HG03045 (cell line): ENCODE results near the gene JCAD.

Source experiments
- ATAC-seq: cut with Tn5 transposase; IDR thresholded peaks from one replicate; pipeline ENCODE4 v1.9.1; 2021; ENCODE audit warnings: mild to moderate bottlenecking, moderate library complexity; ENCODE audit not compliant: unreplicated experiment

The JCAD gene

DNA sequence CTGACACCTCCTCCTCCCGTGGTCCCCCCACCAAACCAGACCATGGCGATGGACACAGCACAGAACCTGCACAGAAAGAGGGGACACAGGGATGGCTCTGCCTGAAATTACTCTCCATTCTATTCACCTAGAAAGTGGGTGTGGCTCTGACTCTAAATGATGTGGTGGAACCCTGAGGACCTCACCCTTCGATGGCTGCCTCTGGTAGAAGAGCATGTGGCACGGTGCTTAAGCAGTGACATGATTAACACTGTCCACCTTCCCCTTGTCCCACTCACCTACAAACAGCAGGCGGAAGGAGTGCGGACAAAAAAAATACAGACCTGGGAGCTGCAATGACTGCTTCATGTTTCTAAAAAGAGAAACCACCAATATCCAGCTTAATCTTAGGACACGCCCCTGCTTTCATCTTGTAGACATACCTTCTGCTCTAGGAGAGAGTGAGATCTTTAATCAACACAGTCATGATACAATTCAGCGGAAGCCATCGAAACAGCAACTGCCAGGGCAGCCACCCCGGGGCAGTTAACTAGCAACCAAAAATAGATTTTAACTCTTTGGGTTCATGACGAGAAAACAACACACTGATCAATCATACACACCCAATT lies 11.4 kb downstream of the JCAD start:
- no peak for ATAC-seq

DNA sequence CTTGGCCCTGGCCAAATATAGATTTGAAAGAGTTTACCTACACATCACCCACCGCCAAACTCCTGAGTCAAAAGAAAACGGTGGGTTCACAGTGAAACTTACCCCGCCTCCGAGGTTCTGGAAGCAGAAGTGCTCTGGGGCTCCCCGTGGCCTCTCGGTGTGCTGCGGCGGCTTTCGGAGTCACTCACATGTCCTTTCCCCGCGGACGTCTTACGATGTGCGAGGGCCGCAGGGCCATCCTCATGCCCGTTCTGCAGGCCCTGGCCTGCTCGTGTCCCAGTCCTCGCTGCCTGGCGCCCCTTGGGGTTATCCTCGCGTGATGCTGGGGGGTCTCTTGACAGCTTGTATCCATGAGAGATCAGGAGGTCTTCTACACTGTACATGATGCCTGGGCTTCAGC lies 12.0 kb downstream of the JCAD start:
- no peak for ATAC-seq

DNA sequence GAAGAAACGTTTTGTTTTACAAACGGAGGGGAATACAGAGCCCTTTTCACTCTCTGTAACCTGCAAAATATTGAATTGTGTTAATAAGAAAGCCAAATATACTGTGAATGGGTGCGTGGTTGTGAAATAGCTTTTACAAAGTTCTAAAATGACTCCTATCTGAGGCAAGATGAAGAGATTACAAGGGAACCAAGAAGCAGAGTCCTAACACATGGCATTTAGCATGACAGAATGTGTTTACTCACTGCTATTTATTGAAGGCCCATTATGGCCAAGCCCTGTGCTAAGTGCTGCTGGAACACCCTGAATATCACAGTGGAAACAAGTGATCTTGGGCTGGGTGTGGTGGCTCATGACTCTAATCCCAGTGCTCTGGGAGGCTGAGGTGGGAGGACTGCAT lies 12.9 kb downstream of the JCAD start:
- no peak for ATAC-seq

DNA sequence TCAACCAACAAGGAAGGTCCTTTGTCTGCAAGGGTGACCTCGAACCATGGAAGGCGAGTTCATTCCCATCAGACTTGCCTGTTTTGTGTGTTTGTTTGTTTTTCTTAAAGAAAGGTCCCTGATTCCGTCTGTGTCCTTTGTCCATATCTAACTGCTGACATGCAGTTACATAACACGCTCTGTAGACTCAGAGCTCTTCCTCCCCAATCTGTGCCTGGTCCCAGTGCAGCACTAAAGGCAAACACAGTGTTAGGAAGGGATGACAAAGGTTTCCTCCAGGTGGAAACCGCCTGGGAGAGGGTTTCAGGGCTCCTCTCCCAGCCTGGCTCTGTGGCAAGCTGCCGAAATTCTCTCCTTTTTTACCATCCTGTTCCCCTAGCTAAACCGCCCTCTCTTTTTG lies 13.4 kb downstream of the JCAD start:
- ATAC-seq = no peak

DNA sequence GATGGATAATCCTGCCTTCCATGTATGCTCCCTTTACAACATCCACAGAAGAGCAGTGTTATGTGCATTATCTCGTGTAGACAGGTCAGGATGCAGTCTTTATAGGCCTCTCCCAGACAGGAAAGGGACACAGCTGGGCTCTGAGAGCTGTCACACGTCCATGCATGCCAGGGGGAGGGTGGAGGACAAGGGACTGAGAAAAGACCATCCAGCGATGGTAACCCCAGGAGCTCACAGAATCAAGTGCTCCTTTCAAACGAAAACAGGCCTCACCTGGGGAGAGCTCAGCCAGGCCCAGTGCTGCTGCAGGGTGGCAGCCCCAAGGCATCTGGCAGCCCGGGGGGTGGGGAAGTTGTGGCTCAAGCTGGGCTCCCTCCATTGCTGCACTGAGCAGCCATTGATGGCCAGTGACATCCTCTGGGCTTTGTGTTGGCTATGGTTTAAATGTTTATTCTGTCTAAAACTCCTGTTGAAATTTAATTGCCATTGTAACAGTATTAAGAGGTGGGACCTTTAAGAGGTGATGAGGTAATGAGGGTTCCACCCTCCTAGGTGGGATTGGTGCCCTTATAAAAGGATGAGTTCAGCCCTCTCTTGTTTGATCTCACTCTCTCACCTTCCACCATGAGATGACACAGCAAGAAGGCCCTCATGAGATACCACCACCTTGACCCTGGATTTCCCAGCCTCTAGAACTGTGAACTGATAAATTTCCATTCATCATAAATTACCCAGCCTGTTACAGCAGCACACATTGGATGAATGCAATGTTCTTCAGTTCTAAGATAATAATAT lies 15.7 kb downstream of the JCAD start:
- ATAC-seq = no peak

DNA sequence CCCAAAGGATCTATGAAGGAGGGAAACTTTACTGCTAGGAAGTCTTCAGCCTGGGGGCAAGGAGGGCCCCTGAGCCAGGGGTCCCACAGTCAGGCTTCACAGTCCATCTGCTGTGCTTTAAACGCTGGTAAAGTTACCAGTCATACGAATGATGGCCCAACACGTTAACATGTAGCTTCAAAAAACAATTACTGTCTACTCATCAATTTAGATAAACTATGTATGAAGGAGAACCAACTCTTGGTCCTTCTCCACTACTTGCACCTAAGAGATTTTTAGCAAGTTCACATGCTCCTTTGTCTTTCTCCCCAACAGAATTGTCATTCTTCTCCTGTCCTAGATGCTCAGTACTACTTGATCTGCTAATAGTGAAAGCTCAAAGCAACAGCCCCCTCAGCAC lies 16.6 kb downstream of the JCAD start:
- no peak for ATAC-seq

DNA sequence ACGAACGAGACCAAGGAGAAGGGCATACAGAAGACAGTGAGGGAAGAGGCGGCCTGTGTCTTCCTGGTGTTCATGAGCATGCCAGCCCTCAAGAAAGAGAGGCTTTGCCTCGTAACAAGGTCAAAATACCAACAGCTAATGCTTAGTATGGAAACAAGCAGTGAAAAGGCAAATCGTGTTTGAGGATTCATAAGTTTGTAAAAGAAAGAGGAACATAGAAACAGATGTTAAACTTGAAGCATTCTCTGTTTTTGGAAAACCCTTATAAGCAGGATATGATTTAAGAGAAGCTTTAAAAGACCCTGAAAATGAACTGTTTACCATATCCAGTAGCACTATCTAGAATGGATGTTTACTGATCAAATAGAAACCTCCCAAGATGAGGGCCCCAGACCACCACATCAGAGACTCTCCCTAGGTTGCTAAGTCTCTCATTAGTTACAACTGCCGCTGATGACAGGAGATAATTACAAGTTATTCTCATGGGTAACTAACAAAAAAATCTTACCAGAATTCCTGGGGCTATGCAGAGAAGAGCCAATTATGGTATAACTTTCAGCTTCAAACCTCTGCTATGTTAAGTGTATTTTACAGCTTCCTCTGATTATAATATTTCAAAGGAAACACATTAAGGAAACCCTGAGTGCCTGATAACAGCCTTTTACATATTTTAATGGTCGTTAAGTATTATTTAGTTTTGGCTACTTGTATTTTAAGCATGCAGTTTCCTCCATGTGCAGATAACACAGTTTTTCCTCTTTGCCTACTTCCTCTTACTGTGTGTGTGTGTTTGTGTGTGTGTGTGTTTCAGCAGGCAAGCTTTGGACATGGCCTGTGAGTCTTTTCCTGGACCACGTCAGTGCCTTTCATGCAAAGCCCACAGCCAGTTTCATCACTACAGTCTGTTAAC lies 17.9 kb downstream of the JCAD start:
- ATAC-seq = no peak

DNA sequence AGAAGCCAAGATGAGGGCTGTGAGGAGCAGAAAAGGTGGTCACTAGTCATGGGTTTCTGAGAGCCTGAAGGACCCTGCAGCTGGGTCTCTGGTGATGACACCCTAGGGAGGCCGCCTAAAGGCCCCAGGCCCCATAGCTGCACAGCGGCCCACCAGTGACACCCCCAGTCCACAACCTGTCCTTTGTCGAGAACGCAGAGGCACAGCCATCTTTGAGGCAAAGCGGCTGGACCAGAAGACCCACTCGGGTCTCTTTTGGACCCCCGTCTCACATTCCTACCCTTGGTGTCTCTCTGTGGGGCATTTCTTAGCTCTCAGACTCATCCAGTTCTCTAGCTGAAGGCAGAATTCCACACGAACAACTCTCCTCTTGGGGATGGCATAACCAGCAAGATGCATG lies 18.8 kb downstream of the JCAD start:
- no peak for ATAC-seq

DNA sequence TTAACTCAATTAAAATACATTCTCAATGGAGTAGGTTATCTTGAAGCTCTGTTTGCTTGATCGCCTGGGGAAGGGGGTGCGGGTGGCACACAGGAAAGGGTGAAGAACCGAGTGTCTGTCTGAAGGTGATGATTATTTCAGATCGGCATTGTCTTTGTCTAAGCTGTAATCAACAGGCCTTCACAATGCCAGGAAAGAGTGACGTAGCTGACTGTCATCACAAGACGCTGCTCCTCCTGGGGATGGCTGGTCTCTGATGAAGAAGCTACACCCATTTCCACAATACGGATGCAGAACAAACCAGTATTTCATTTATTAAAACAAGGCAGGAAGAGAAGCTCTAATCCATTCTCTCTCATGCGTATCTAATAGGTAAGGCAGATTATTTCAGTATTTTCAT lies 19.4 kb downstream of the JCAD start:
- ATAC-seq = no peak

DNA sequence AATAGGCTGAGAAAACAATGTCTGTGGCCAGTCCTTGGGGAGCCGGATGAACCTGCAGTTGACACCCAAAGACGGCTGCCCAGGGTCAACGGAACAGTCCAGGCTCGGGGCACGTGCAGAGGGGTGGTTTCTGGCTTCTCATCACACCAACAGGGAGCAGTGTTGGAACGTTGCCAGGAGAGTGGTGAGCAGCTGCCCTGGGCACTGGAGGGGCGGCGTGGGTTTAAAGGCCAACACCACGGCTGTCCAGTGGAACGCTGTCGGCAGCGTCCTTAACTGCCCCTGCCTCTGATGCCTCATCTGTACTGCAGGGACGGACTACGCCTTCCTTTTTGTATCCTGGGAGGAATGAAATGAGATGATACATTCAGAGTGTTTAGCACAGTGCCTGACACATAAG lies 19.8 kb downstream of the JCAD start:
- ATAC-seq = no peak

DNA sequence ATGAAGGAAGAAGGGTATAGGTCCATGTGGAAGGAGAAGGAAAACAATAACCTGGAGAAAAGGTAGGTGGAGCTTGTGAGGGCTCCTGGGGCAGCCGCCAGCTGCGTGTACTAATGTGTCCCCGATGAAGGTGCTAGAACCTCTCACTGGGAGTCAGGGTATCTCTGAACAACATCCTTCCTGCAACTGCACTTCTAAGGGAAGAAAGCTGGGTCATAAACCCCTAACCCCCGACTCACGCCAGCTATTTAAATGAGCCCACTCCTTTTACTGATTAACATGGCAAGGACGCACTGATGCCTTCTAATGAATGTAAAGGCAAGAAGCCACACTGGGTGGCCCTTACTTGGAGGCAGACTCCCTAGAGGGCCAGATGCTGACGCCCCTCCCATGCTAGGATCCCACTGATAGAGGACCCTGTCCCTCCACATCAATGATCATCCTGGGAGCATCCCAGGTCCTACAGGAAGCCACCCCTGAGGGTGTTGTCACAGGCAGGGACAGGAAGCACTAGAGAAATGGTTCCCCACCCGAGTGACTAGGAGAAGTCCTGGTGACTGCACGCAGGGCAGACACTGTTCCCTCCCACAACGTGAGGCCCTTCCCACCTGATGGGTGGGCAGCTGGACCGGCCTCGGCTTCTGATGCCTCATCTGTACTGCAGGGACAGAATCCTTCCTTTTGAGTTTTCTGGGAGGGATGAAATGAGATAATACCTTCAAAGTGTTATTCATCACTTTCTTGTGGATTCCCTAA lies 20.4 kb downstream of the JCAD start:
- ATAC-seq = no peak

DNA sequence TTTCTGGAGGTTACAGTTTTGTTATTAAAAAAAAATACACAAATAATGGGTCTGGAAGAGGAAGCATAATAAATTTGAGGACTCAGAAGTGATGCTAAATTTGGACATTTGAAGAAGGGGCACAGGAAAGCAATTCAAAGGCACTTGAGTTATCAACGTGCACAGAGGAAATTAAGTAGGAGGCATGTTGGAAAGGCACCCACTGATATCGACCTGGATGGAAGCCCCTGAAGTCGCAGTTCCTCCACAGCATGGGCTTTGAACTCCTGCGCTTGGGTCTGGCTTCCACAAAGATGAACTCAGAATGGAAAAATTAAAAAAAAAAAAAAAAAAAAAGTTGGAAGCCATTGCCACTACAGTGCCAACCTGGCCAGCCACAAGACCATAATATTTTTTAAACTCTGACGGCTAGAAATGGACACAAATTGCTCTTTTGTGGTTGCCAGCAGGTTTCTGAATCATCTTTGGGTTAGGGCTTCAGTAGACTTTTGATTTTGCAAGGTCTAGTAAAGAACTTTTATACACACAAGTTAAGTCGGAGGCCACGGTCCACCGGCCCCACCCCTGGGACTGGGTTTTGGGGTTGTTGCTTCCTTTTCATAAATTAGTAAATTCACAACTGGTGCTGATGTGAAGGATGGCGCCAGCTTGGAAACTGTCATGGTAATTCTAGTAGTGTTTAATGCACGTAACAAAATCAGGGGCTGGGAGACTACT lies 21.6 kb downstream of the JCAD start:
- no peak for ATAC-seq

DNA sequence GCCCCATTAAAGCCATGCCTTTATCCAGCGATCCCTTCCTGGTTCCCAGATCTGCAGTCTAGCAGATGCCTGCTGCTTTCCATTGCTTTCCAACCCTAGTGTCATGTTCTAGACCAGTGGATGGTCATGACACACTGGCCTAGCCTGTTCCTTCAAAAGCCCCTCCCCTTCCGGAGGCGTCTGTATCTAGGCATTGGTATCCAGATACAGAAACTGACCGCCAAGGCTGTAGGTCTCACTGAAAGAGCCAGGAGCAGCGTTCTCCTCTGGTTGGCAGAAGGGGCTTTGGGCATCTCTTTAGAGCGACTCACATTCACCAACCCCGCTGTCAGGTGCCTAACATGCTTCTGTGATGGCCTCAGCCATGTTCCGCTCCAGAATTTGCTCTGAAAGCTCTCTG lies 22.6 kb downstream of the JCAD start:
- ATAC-seq = no peak

DNA sequence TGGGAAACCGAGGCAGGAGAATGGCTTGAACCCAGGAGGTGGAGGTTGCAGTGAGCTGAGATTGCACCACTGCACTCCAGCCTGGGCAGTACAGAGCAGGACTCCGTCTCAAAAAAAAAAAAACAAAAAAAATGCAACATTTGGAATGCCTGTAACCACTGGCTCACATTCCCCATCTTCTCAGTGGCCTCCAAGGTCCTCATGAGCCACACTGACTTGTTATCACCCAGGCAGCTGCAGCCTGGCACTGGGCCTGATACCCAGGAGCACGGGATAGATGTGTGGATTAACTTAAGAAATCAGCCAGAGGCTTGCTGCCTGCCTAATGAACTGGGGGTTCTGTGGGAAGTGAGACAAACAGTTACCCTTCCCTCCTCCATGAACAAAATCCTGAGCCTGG lies 23.0 kb downstream of the JCAD start:
- no peak for ATAC-seq

DNA sequence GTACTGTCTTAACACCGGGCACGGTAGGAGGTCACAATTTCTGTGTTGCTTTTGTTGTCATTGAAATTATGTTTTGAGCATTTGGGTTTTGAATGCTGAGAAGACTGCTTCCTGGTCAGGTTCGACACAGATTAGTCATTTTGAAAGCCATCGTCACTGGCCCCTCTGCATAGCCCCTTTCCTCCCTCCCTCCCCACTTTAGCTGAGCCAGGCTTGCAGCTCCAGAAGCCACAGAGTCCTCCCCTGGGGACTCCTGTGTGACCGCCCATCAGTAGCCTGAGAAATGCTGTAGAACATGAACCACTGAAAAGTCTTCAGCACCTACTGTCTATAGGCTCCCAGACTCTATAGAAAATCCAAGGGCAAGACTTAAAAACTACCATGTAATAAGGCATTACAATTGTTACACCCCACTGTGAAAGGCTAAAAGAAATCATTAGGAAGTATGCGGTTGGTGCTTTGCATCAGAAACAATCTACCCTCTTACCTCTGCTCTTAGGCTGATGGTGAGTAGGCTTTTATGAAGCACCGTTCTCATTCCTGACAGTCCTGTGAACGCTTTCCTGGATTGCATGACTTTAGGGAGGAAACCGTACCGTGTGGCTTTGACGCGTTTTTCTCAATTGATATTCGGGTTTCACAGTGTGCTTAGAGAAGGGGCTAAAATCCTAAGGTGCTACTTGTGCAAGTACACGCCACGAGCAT lies 24.8 kb downstream of the JCAD start:
- ATAC-seq = no peak

DNA sequence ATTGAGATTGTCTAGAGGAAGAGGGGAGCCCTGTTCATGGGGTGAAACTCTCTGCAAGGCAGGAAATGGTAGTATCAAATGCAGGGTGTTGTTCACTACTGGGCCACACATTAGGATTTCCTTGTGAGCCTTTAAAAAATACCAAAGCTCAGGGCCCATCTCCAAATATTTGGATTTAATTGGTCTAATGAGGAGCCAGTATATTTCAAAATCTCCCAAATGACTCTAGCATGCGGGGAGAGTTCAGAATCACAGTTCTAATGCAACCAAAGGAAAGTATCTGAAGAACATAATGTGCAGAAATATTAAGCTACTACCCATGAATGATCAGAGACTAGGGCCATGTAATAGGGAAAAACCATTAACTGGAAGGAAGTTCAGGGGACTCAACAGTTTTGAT lies 27.3 kb downstream of the JCAD start:
- no peak for ATAC-seq

DNA sequence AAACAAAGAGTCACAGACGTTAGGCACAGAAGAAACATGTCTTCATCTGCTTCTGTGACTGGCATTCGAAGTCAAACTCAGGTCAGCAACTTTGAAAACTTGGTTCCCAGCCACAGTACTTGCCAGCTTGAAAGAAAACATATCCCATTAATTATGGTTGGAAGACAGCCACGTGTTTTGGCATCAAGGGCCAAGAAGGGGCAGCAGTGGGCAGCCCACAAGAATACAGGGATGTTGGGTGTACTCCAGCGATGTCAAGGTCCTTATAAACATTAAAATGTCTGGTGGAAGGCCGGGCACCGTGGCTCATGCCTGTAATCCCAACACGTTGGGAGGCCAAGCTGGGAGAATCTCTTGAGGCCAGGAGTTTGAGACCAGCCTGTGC lies 29.5 kb downstream of the JCAD start:
- no peak for ATAC-seq

DNA sequence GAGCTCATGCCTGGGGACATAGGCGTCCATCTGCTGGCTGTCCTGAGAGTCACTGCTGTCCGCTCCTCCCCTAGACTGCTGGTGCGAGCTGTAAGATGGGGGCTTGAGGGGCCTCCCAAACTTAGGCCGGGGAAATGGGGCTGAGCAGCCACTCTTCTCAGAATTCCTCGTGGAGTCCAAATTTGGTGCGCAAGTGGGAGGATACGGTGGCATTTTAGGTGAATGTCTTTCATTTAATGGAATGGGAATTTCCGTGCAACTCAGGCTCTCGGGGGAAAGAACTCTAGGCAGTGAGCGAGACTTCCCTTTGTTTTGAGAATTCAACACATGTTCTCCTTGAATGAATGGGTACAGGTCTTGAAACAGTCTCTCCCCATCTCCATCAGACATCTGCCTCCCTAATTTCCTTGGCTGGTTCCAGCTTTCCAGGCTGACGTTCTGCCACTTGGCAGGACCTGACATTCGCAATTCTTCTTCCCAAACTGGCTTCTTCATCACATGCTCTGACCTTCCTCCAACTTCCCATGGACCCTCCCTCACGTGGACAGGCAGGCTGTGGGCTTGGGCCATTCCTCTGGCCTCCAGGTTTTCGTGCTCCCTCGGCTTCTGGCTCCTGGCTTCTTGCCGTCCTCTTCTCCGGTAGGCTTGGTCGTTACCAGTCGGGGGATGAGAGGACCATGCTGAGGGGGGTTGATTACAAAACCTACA lies 30.1 kb downstream of the JCAD start:
- no peak for ATAC-seq

DNA sequence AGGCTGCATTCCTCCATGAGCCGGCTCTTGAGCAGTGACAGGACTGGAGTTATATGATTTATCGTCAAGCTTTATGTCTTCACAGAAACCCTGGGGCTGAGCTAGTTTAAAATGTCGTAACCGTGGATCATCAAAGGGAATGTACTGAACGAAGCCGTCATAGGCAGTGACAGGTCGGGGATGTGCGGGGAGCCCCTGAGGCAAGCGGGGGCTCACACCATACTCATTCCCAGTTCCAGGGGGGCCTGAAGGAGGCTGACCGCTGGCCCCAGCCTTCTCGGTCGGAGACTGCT lies 30.7 kb downstream of the JCAD start:
- no peak for ATAC-seq
